Measurements from ENCODE around the gene TGFB2.
"Not testable (repeated sequence)": the region's sequence is repeated elsewhere in the genome, so short reads cannot be mapped to it uniquely, and the experiment has no call there.

GRCh38 chr1:218320182-218320581, 25.0 kb upstream of the TGFB2 start:
- TF ChIP-seq, protein P1, sequence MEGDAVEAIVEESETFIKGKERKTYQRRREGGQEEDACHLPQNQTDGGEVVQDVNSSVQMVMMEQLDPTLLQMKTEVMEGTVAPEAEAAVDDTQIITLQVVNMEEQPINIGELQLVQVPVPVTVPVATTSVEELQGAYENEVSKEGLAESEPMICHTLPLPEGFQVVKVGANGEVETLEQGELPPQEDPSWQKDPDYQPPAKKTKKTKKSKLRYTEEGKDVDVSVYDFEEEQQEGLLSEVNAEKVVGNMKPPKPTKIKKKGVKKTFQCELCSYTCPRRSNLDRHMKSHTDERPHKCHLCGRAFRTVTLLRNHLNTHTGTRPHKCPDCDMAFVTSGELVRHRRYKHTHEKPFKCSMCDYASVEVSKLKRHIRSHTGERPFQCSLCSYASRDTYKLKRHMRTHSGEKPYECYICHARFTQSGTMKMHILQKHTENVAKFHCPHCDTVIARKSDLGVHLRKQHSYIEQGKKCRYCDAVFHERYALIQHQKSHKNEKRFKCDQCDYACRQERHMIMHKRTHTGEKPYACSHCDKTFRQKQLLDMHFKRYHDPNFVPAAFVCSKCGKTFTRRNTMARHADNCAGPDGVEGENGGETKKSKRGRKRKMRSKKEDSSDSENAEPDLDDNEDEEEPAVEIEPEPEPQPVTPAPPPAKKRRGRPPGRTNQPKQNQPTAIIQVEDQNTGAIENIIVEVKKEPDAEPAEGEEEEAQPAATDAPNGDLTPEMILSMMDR (conservative IDR thresholded peaks at IDR 0.05; ENCODE audit: low read length), result not testable (repeated sequence)
- TF ChIP-seq EZH2phosphoT487 (IDR thresholded peaks at IDR 0.05; ENCODE audit: borderline replicate concordance, low read depth, low read length), result not testable (repeated sequence)
